ENCODE data around the gene SPATA2. TPM values are rescaled to one million over a fixed set of nuclear protein-coding genes. Genes with fewer than 3 reads are reported as not detected.

Gene SPATA2
- total RNA-seq, 1 experiment from 2014 or later: 16.0 TPM

GRCh38 chr20:49858076-49858585 lies 57.2 kb downstream of the SPATA2 start:
- intact Hi-C loops (cut with micrococcal nuclease; ENCODE audit: unreplicated experiment): no loop called here
- CTCF ChIA-PET: no interaction called here
- BruUV-seq (replicated peaks): no TSS peak
- Mint-ChIP-seq H3K9me3 (ENCODE audit: low read depth, unreplicated experiment) (no peaks in the 10 kb centered on the region), H3K4me3 (ENCODE audit: low read depth, unreplicated experiment) (no peak overlapping the region), H3K36me3 (ENCODE audit: insufficient read depth, unreplicated experiment) (peaks cover 8% of the 10 kb centered on the region), H3K4me1 (ENCODE audit: low read depth, unreplicated experiment) (no peaks in the 10 kb centered on the region), H3K27ac (ENCODE audit: unreplicated experiment) (no peak overlapping the region), H3K27me3 (ENCODE audit: unreplicated experiment) (no peaks in the 10 kb centered on the region)
- DNase-seq: no peak
- no peak for TF ChIP-seq CTCF (IDR thresholded peaks at IDR 0.05; ENCODE audit: unreplicated experiment)

GRCh38 chr20:49856904-49857303 lies 58.4 kb downstream of the SPATA2 start:
- H3K27ac Mint-ChIP-seq (ENCODE audit: unreplicated experiment): no peak overlapping the region
- no peaks in the 10 kb centered on the region for H3K4me1 Mint-ChIP-seq (ENCODE audit: low read depth, unreplicated experiment)
- intact Hi-C loops (cut with micrococcal nuclease; ENCODE audit: unreplicated experiment): no loop called here
- TF ChIP-seq CTCF (IDR thresholded peaks at IDR 0.05; ENCODE audit: unreplicated experiment): no peak
- peaks cover 8% of the 10 kb centered on the region for H3K36me3 Mint-ChIP-seq (ENCODE audit: insufficient read depth, unreplicated experiment)
- DNase-seq: no peak
- no peak overlapping the region for H3K4me3 Mint-ChIP-seq (ENCODE audit: low read depth, unreplicated experiment)
- CTCF ChIA-PET: interaction anchor here (0.7 kb wide), 1 partner anchor 357 kb away, joined by 5 read pairs; no protein-coding TSS in a partner anchor
- H3K27me3 Mint-ChIP-seq (ENCODE audit: unreplicated experiment): no peaks in the 10 kb centered on the region
- no peaks in the 10 kb centered on the region for H3K9me3 Mint-ChIP-seq (ENCODE audit: low read depth, unreplicated experiment)
- no TSS peak for BruUV-seq (replicated peaks)

GRCh38 chr20:49854190-49854875 lies 61.0 kb downstream of the SPATA2 start:
- CTCF ChIA-PET: no interaction called here
- BruUV-seq (replicated peaks): no TSS peak
- DNase-seq: no peak
- Mint-ChIP-seq H3K9me3 (ENCODE audit: low read depth, unreplicated experiment) (no peaks in the 10 kb centered on the region), H3K27me3 (ENCODE audit: unreplicated experiment) (no peaks in the 10 kb centered on the region), H3K4me3 (ENCODE audit: low read depth, unreplicated experiment) (no peak overlapping the region), H3K27ac (ENCODE audit: unreplicated experiment) (no peak overlapping the region), H3K36me3 (ENCODE audit: insufficient read depth, unreplicated experiment) (peaks cover 12% of the 10 kb centered on the region), H3K4me1 (ENCODE audit: low read depth, unreplicated experiment) (no peaks in the 10 kb centered on the region)
- no peak for TF ChIP-seq CTCF (IDR thresholded peaks at IDR 0.05; ENCODE audit: unreplicated experiment)
- intact Hi-C loops (cut with micrococcal nuclease; ENCODE audit: unreplicated experiment): no loop called here

- CTCF ChIA-PET: interaction anchor here (0.5 kb wide), 1 partner anchor 607 kb away, joined by 4 read pairs; no protein-coding TSS in a partner anchor
- DNase-seq: peak; percentile 18
- H3K27me3 Mint-ChIP-seq (ENCODE audit: unreplicated experiment): no peaks in the 10 kb centered on the region
- H3K27ac Mint-ChIP-seq (ENCODE audit: unreplicated experiment): no peak overlapping the region
- no peaks in the 10 kb centered on the region for H3K4me1 Mint-ChIP-seq (ENCODE audit: low read depth, unreplicated experiment)
- peaks cover 19% of the 10 kb centered on the region for H3K36me3 Mint-ChIP-seq (ENCODE audit: insufficient read depth, unreplicated experiment)
- intact Hi-C loops (cut with micrococcal nuclease; ENCODE audit: unreplicated experiment): no loop called here
- BruUV-seq (replicated peaks): no TSS peak
- no peak overlapping the region for H3K4me3 Mint-ChIP-seq (ENCODE audit: low read depth, unreplicated experiment)
- H3K9me3 Mint-ChIP-seq (ENCODE audit: low read depth, unreplicated experiment): no peaks in the 10 kb centered on the region
- TF ChIP-seq CTCF (IDR thresholded peaks at IDR 0.05; ENCODE audit: unreplicated experiment): no peak
Measured at GRCh38 chr20:49853640-49854039, 61.7 kb downstream of the SPATA2 start.

Other genes with a start within 250 kb of the SPATA2 start
- gene B4GALT5, start 201.7 kb downstream of the SPATA2 start, total RNA-seq (2022): 117 and 131 TPM in 2 replicates
- 30.0 and 31.7 TPM in 2 replicates for gene SLC9A8, start 102.7 kb downstream of the SPATA2 start, total RNA-seq (2022)
- gene RNF114, start 20.9 kb upstream of the SPATA2 start, total RNA-seq (2022): 72.3 and 93.9 TPM in 2 replicates
- gene SNAI1, start 67.5 kb upstream of the SPATA2 start, total RNA-seq (2022): 0.81 and 0.90 TPM in 2 replicates
- gene UBE2V1, start 197.6 kb upstream of the SPATA2 start, total RNA-seq (2022): 212 TPM in 2 replicates
- gene PEDS1, start 238.2 kb upstream of the SPATA2 start, total RNA-seq (2022): 36.0 and 37.5 TPM in 2 replicates